ENCODE measurements around the gene P3H2. TPM values are rescaled to one million over a fixed set of nuclear protein-coding genes. Genes with fewer than 3 reads are reported as not detected.

P3H2 gene
- total RNA-seq, 1 experiment from 2014 or later = 0.76 TPM

GRCh38 chr3:189947948-189948723 lies 172.6 kb downstream of the P3H2 start:
- no peaks in the 10 kb centered on the region for H3K79me2 ChIP-seq (ENCODE audit: insufficient read depth, low read length)
- H3K4me2 ChIP-seq (ENCODE audit: low read length) = no peak overlapping the region
- peak; percentile 58 for ATAC-seq
- DNase-seq (ENCODE audit: low read depth, low spot score) = no peak
- no peaks in the 10 kb centered on the region for H3K27me3 ChIP-seq (ENCODE audit: insufficient read depth, low read length)
- CTCF ChIA-PET = interaction anchor here (0.6 to 4.5 kb wide), 17 partner anchors 8 to 717 kb away, joined by 3 to 92 read pairs (median 4); no protein-coding TSS in a partner anchor
- BruUV-seq (replicated peaks) = no TSS peak
- TF ChIP-seq CTCF (IDR thresholded peaks at IDR 0.05 in 2 of 3, conservative IDR thresholded peaks at IDR 0.05 in 1 of 3; ENCODE audit: borderline replicate concordance in 1 of 3, insufficient read depth in 1 of 3, low read depth in 2 of 3, low read length in 2 of 3) = peak; percentile 54 to 87 (median 79)
- TF ChIP-seq RAD21 (IDR thresholded peaks at IDR 0.05; ENCODE audit: low read depth) = peak; percentile 96
- TF ChIP-seq JUND (IDR thresholded peaks at IDR 0.05) = no peak
- no peak for TF ChIP-seq ZNF274 (IDR thresholded peaks at IDR 0.05; ENCODE audit: low read depth, low read length)
- intact Hi-C loops (cut with micrococcal nuclease) = loop anchor here (1.0 to 2.0 kb wide), 2 partner anchors 295 to 678 kb away; no protein-coding TSS in a partner anchor
- no peaks in the 10 kb centered on the region for H3K9me2 ChIP-seq (ENCODE audit: insufficient read depth)
- H3K36me3 ChIP-seq (ENCODE audit: control insufficient read depth in 1 of 2, insufficient read depth in 2 of 2, low read length in 2 of 2) = no peaks in the 10 kb centered on the region
- H3K9ac ChIP-seq (ENCODE audit: low read length) = no peak overlapping the region
- RAD21 ChIA-PET (ENCODE audit: low non-redundant PET in 1 of 2, low total read pairs in 2 of 2, uncharacterized antibody in 2 of 2, unreplicated experiment in 2 of 2) = interaction anchor here in 1 of 2 experiments (0.8 to 1.8 kb wide), 4 partner anchors 624 to 689 kb away, joined by 3 to 14 read pairs (median 4); no protein-coding TSS in a partner anchor
- POLR2A ChIA-PET = interaction anchor here (0.9 kb wide), 1 partner anchor 676 kb away, joined by 3 read pairs; no protein-coding TSS in a partner anchor
- H3K4me1 ChIP-seq (ENCODE audit: control insufficient read depth in 1 of 2, insufficient read depth in 2 of 2, low read length in 2 of 2) = peaks cover 2 to 13% of the 10 kb centered on the region in 2 experiments; a peak in 2 of 4 replicates
- no peak overlapping the region for H3K27ac ChIP-seq (ENCODE audit: low read depth, low read length)
- no peak overlapping the region for H3K4me3 ChIP-seq (replicated peaks in 1 of 2; ENCODE audit: low read depth in 1 of 2, low read length in 2 of 2)
- no peaks in the 10 kb centered on the region for H4K20me1 ChIP-seq (ENCODE audit: insufficient read depth)
- no peaks in the 10 kb centered on the region for H3K9me3 ChIP-seq (ENCODE audit: control insufficient read depth in 1 of 2, insufficient read depth in 1 of 2, low read depth in 1 of 2, low read length in 2 of 2)
- peak overlapping the region; percentile 24 for H2AFZ ChIP-seq (ENCODE audit: low read depth, low read length, poor library complexity, severe bottlenecking)

GRCh38 chr3:189947068-189947467 lies 173.6 kb downstream of the P3H2 start:
- H4K20me1 ChIP-seq (ENCODE audit: insufficient read depth) = no peaks in the 10 kb centered on the region
- H3K9me3 ChIP-seq (ENCODE audit: control insufficient read depth in 1 of 2, insufficient read depth in 1 of 2, low read depth in 1 of 2, low read length in 2 of 2) = no peaks in the 10 kb centered on the region
- RAD21 ChIA-PET (ENCODE audit: low non-redundant PET in 1 of 2, low total read pairs in 2 of 2, uncharacterized antibody in 2 of 2, unreplicated experiment in 2 of 2) = interaction anchor here in 1 of 2 experiments (1.8 kb wide), 1 partner anchor 674 kb away, joined by 14 read pairs; no protein-coding TSS in a partner anchor
- H3K36me3 ChIP-seq (ENCODE audit: control insufficient read depth in 1 of 2, insufficient read depth in 2 of 2, low read length in 2 of 2) = no peaks in the 10 kb centered on the region
- intact Hi-C loops (cut with micrococcal nuclease) = no loop called here
- no TSS peak for BruUV-seq (replicated peaks)
- no peaks in the 10 kb centered on the region for H3K9me2 ChIP-seq (ENCODE audit: insufficient read depth)
- CTCF ChIA-PET = interaction anchor here (1.0 to 4.5 kb wide), 4 partner anchors 9 to 678 kb away, joined by 3 to 92 read pairs (median 17); no protein-coding TSS in a partner anchor
- DNase-seq (ENCODE audit: low read depth, low spot score) (no peak), ATAC-seq (no peak)
- H3K4me3 ChIP-seq (replicated peaks in 1 of 2; ENCODE audit: low read depth in 1 of 2, low read length in 2 of 2) = no peak overlapping the region
- TF ChIP-seq EZH2 (IDR thresholded peaks at IDR 0.05) (no peak), JUND (IDR thresholded peaks at IDR 0.05) (no peak), CBX3 (IDR thresholded peaks at IDR 0.05; ENCODE audit: low read depth) (no peak), SP1 (IDR thresholded peaks at IDR 0.05; ENCODE audit: low read depth) (no peak), CEBPB (IDR thresholded peaks at IDR 0.05; ENCODE audit: low read depth) (no peak)
- H3K79me2 ChIP-seq (ENCODE audit: insufficient read depth, low read length) = no peaks in the 10 kb centered on the region
- H3K9ac ChIP-seq (ENCODE audit: low read length) = no peak overlapping the region
- POLR2A ChIA-PET = no interaction called here
- H3K27ac ChIP-seq (ENCODE audit: low read depth, low read length) = no peak overlapping the region
- no peak overlapping the region for H2AFZ ChIP-seq (ENCODE audit: low read depth, low read length, poor library complexity, severe bottlenecking)
- no peaks in the 10 kb centered on the region for H3K27me3 ChIP-seq (ENCODE audit: insufficient read depth, low read length)
- no peak overlapping the region for H3K4me2 ChIP-seq (ENCODE audit: low read length)
- H3K4me1 ChIP-seq (ENCODE audit: control insufficient read depth in 1 of 2, insufficient read depth in 2 of 2, low read length in 2 of 2) = peaks cover 2 to 13% of the 10 kb centered on the region in 2 experiments; a peak in 3 of 4 replicates

Measured in HCT116 (cell line).